Measurements from ENCODE around the gene MRPL50. TPM values are rescaled to one million over a fixed set of nuclear protein-coding genes. Genes with fewer than 3 reads are reported as not detected.

The MRPL50 gene
- total RNA-seq, 1 experiment from 2014 or later: 11.9 TPM

GRCh38 chr9:101359679-101360078, 38.7 kb downstream of the MRPL50 start:
- TF ChIP-seq CTCF (conservative IDR thresholded peaks at IDR 0.05): no peak
- no peak for TF ChIP-seq EZH2 (IDR thresholded peaks at IDR 0.05; ENCODE audit: low read depth)
- Histone ChIP-seq H3K27me3 (ENCODE audit: insufficient read depth, low read depth) (no peaks in the 10 kb centered on the region), H3K4me3 (no peak overlapping the region), H3K27ac (no peak overlapping the region), H3K4me2 (no peak overlapping the region), H2AFZ (no peak overlapping the region), H3K9me2 (ENCODE audit: insufficient read depth) (no peaks in the 10 kb centered on the region), H3K79me2 (ENCODE audit: low read depth) (no peaks in the 10 kb centered on the region), H3F3A (ENCODE audit: insufficient read depth, low read depth) (no peaks in the 10 kb centered on the region), H3K4me1 (replicated peaks; ENCODE audit: insufficient read depth) (no peaks in the 10 kb centered on the region), H3K9me3 (ENCODE audit: insufficient read depth, low read depth) (no peaks in the 10 kb centered on the region; the same call in 1 of the 2 replicates), H4K20me1 (ENCODE audit: insufficient read depth) (no peaks in the 10 kb centered on the region), H3K36me3 (ENCODE audit: low read depth) (no peaks in the 10 kb centered on the region)
- BruUV-seq (replicated peaks): no TSS peak
- ChIA-PET CTCF (no interaction called here), POLR2A (ENCODE audit: unreplicated experiment) (no interaction called here)
- DNase-seq: no peak
- intact Hi-C loops (cut with micrococcal nuclease; ENCODE audit: unreplicated experiment): no loop called here

- POLR2A ChIA-PET (ENCODE audit: unreplicated experiment): no interaction called here
- Histone ChIP-seq H3K79me2 (ENCODE audit: low read depth) (no peaks in the 10 kb centered on the region), H3K36me3 (ENCODE audit: low read depth) (no peaks in the 10 kb centered on the region), H3K27ac (no peak overlapping the region), H3K4me1 (replicated peaks; ENCODE audit: insufficient read depth) (no peaks in the 10 kb centered on the region), H3K9me2 (ENCODE audit: insufficient read depth) (no peaks in the 10 kb centered on the region), H3K4me3 (no peak overlapping the region), H4K20me1 (ENCODE audit: insufficient read depth) (no peaks in the 10 kb centered on the region), H3K9me3 (ENCODE audit: insufficient read depth, low read depth) (no peaks in the 10 kb centered on the region; the same call in 1 of the 2 replicates), H3F3A (ENCODE audit: insufficient read depth, low read depth) (no peaks in the 10 kb centered on the region), H3K4me2 (no peak overlapping the region), H3K27me3 (ENCODE audit: insufficient read depth, low read depth) (no peaks in the 10 kb centered on the region), H2AFZ (no peak overlapping the region)
- TF ChIP-seq EZH2 (IDR thresholded peaks at IDR 0.05; ENCODE audit: low read depth) (no peak), CTCF (conservative IDR thresholded peaks at IDR 0.05) (no peak)
- BruUV-seq (replicated peaks): no TSS peak
- CTCF ChIA-PET: no interaction called here
- DNase-seq: no peak
- intact Hi-C loops (cut with micrococcal nuclease; ENCODE audit: unreplicated experiment): no loop called here
These were observed 41.8 kb downstream of the MRPL50 start for GRCh38 chr9:101356619-101357018.

DNA sequence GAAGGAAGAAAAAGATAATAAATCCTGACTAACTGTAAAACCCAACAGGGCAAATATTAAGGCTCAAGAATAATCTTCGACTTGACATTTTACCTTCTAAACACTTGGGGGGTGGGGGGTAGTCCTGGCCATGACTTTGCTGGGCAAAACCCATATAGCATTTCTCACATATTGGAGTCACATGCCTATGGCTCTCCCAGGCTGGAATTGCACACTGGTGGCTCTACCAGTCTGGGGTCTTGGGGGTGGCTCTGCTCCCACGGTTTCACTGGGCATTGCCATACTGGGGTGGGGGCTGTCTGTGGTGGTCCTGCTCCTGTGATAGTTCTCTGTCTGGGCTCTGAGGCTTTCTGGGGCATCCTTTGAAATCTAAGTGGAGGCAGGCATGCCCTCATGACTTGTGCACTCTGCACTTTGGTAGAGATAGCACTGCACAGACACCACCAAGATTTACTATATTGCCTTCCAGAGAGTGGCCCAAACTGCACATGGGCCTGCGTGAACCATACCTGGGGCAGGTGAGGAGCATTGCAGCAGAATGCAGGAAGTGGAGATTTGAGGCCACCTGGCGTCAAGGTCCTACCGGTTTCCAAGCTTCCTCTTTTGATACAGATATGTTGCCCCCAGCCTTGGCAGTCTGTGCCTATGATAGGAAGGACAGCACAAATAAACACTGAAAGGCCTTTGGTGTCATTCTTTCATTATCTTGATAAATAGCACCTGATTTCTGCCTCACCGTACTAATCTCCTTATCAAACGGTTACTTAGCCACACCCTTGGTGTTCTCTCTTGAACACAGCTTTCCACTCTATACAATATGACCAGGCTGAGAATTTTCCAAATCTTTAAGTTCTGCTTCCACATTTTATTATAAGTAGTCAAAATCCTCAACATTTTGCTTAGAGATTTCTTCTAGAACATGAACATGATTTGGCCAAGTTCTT, 43.4 kb downstream of the MRPL50 start:
- Histone ChIP-seq H4K20me1 (ENCODE audit: insufficient read depth) (no peaks in the 10 kb centered on the region), H3K36me3 (ENCODE audit: low read depth) (no peaks in the 10 kb centered on the region), H3K4me3 (no peak overlapping the region), H3K27ac (no peak overlapping the region), H2AFZ (no peak overlapping the region), H3K4me2 (no peak overlapping the region), H3K79me2 (ENCODE audit: low read depth) (no peaks in the 10 kb centered on the region), H3K9me3 (ENCODE audit: insufficient read depth, low read depth) (no peaks in the 10 kb centered on the region), H3K9me2 (ENCODE audit: insufficient read depth) (no peaks in the 10 kb centered on the region), H3K27me3 (ENCODE audit: insufficient read depth, low read depth) (no peaks in the 10 kb centered on the region), H3K4me1 (replicated peaks; ENCODE audit: insufficient read depth) (no peaks in the 10 kb centered on the region), H3F3A (ENCODE audit: insufficient read depth, low read depth) (no peaks in the 10 kb centered on the region)
- POLR2A ChIA-PET (ENCODE audit: unreplicated experiment): no interaction called here
- TF ChIP-seq CTCF (conservative IDR thresholded peaks at IDR 0.05) (no peak), EZH2 (IDR thresholded peaks at IDR 0.05; ENCODE audit: low read depth) (no peak)
- intact Hi-C loops (cut with micrococcal nuclease; ENCODE audit: unreplicated experiment): no loop called here
- DNase-seq: no peak
- CTCF ChIA-PET: no interaction called here
- BruUV-seq (replicated peaks): no TSS peak

All from PC-9 (cell line).